Measurements from ENCODE around the gene HELT. TPM values are rescaled to one million over a fixed set of nuclear protein-coding genes. Genes with fewer than 3 reads are reported as not detected.
A peak's percentile ranks its signal among the peaks of the same experiment; 100 is the strongest.
"Not testable (repeated sequence)": the region's sequence is repeated elsewhere in the genome, so short reads cannot be mapped to it uniquely, and the experiment has no call there.

The HELT gene
- total RNA-seq, 1 donor from 2014 or later, result not detected

DNA sequence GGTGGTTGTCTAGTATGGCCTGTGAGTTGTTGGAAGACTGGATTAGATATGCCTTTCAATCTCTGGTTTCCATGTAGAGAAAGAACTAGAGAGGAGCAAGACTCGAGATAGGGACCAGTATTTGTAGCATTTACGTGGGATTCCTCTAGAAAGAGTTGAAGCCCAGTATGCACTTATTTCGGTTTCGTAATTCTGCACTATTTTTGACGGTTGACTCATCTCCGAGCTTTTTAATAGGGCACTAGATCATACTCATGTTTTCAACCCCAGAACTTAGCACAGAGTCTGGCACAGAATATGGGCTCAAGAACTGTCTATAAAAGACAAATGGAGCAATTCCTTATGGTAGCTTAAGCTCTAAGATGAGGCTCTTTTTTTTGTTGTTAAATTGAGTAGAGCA lies 15.7 kb downstream of the HELT start:
- H3K36me3 ChIP-seq (ENCODE audit: control insufficient read depth in 3 of 3, insufficient read depth in 3 of 3, low read length in 3 of 3), result no peaks in the 10 kb centered on the region

DNA sequence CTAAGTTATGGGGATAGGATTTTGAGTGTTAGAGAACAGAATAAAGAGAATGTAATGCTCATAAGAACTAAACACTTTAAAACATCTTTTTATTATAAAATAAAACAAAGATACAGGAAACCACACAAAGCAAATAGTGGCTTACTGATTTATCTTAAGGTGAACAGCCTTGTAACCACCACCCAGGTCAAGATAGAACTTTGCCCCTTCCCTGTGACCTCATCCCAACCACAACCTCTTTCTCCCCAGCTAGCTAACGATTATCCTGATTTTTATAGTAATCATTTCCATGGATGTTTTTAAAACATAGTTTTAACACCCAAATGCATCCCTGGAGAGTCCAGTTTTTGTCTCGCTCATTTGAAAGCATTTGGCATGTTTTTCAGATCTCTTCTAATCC lies 17.0 kb downstream of the HELT start:
- H3K9ac ChIP-seq (ENCODE audit: low read depth in 1 of 3, low read length in 3 of 3), result no peak overlapping the region
- no peak overlapping the region for H3K27ac ChIP-seq (ENCODE audit: low read depth, low read length)
- H3K4me1 ChIP-seq (ENCODE audit: control insufficient read depth in 3 of 3, insufficient read depth in 3 of 3, low read length in 3 of 3), result peaks cover 0 to 2% (median 0%) of the 10 kb centered on the region in 3 donors
- no peak overlapping the region for H3K4me3 ChIP-seq (ENCODE audit: low read length in 3 of 3)
- H3K36me3 ChIP-seq (ENCODE audit: control insufficient read depth in 3 of 3, insufficient read depth in 3 of 3, low read length in 3 of 3), result no peaks in the 10 kb centered on the region
- H3K27me3 ChIP-seq (ENCODE audit: control insufficient read depth in 3 of 3, insufficient read depth in 3 of 3, low read length in 3 of 3), result peaks cover 7 to 14% (median 14%) of the 10 kb centered on the region in 3 donors
- H3K9me3 ChIP-seq (ENCODE audit: control insufficient read depth in 3 of 3, low read length in 3 of 3), result peaks cover 0 to 2% (median 0%) of the 10 kb centered on the region in 3 donors

More for the DNA sequence above, 15.7 kb downstream of the HELT start:
- H3K27ac ChIP-seq (ENCODE audit: low read depth, low read length), result no peak overlapping the region
- H3K4me3 ChIP-seq (ENCODE audit: low read length in 3 of 3), result no peak overlapping the region
- peaks cover 0 to 2% (median 0%) of the 10 kb centered on the region in 3 donors for H3K9me3 ChIP-seq (ENCODE audit: control insufficient read depth in 3 of 3, low read length in 3 of 3)
- H3K4me1 ChIP-seq (ENCODE audit: control insufficient read depth in 3 of 3, insufficient read depth in 3 of 3, low read length in 3 of 3), result no peaks in the 10 kb centered on the region
- H3K9ac ChIP-seq (ENCODE audit: low read depth in 1 of 3, low read length in 3 of 3), result no peak overlapping the region
- peaks cover 11 to 16% (median 14%) of the 10 kb centered on the region in 3 donors for H3K27me3 ChIP-seq (ENCODE audit: control insufficient read depth in 3 of 3, insufficient read depth in 3 of 3, low read length in 3 of 3)

DNA sequence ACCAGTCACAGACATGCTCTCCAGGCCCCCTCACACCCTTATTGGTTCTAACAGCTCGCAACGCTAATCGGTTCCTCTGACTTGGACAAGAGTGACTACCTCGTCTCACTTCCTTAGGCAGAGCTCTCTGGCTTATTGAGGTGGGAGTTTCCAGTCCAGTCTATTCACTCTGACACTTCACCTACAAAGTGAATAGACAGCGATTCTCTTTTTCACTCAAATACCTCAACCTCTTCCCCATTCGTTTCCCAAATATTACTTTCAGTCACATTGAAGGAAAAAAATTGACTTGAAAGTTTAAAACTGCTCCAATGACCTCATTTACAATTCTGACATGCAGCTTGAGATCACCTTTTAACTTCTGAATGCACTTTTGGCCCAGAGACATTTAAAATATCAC lies 17.7 kb downstream of the HELT start:
- Histone ChIP-seq H3K27ac (ENCODE audit: low read depth, low read length) (no peak overlapping the region), H3K36me3 (ENCODE audit: control insufficient read depth in 3 of 3, insufficient read depth in 3 of 3, low read length in 3 of 3) (no peaks in the 10 kb centered on the region), H3K9me3 (ENCODE audit: control insufficient read depth in 3 of 3, low read length in 3 of 3) (peaks cover 0 to 2% (median 0%) of the 10 kb centered on the region in 3 donors), H3K4me3 (ENCODE audit: low read length in 3 of 3) (no peak overlapping the region), H3K27me3 (ENCODE audit: control insufficient read depth in 3 of 3, insufficient read depth in 3 of 3, low read length in 3 of 3) (peaks cover 7 to 14% (median 11%) of the 10 kb centered on the region in 3 donors), H3K4me1 (ENCODE audit: control insufficient read depth in 3 of 3, insufficient read depth in 3 of 3, low read length in 3 of 3) (peaks cover 0 to 2% (median 0%) of the 10 kb centered on the region in 3 donors), H3K9ac (ENCODE audit: low read depth in 1 of 3, low read length in 3 of 3) (no peak overlapping the region)

- H3K36me3 ChIP-seq (ENCODE audit: control insufficient read depth in 3 of 3, insufficient read depth in 3 of 3, low read length in 3 of 3), result no peaks in the 10 kb centered on the region
- peaks cover 0 to 2% (median 0%) of the 10 kb centered on the region in 3 donors for H3K4me1 ChIP-seq (ENCODE audit: control insufficient read depth in 3 of 3, insufficient read depth in 3 of 3, low read length in 3 of 3)
- peaks cover 7 to 9% (median 8%) of the 10 kb centered on the region in 3 donors for H3K27me3 ChIP-seq (ENCODE audit: control insufficient read depth in 3 of 3, insufficient read depth in 3 of 3, low read length in 3 of 3)
- peaks cover 0 to 2% (median 0%) of the 10 kb centered on the region in 3 donors for H3K9me3 ChIP-seq (ENCODE audit: control insufficient read depth in 3 of 3, low read length in 3 of 3)
- no peak overlapping the region for H3K4me3 ChIP-seq (ENCODE audit: low read length in 3 of 3)
- no peak overlapping the region for H3K27ac ChIP-seq (ENCODE audit: low read depth, low read length)
- no peak overlapping the region for H3K9ac ChIP-seq (ENCODE audit: low read depth in 1 of 3, low read length in 3 of 3)
These were observed 18.6 kb downstream of the HELT start for GRCh38 chr4:185036842-185037241.

DNA sequence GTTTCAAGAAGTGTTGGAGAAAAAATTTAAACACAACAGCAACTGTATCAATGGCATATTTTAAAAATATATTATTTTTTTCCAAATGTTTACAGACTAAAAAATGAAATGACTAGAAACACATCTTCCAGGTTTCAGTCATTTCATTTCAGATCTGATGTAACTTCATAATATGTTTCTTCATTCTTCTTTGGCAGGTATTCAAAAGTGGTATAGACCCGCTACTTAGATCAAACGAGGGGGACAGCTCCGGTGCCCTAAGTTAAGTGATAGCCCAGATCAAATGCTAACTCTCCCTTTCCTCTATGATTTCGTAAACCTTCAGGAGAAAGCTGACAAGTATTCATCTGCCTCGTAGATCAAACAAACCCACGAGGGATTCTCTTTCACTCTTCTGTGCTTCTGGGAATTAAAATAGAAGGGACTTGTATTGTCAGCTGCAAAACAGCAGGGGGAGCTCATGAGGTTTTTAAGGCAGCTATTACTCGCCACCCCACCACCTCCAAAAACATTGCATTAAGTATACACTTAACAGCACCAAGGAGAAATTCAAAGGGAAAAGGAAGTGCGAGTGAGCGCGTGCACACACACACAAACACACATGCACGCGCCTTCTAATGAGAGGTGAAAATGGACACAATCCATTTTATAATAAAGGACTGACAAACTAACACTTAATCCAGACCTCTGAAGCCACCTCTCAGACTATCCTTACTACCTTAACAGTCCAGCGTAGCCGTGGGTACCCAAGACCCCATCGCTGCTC lies 21.4 kb downstream of the HELT start:
- Histone ChIP-seq H3K4me1 (ENCODE audit: control insufficient read depth in 3 of 3, insufficient read depth in 3 of 3, low read length in 3 of 3) (peaks cover 0 to 2% (median 0%) of the 10 kb centered on the region in 3 donors), H3K9me3 (ENCODE audit: control insufficient read depth in 3 of 3, low read length in 3 of 3) (peaks cover 0 to 2% (median 0%) of the 10 kb centered on the region in 3 donors), H3K36me3 (ENCODE audit: control insufficient read depth in 3 of 3, insufficient read depth in 3 of 3, low read length in 3 of 3) (no peaks in the 10 kb centered on the region), H3K4me3 (ENCODE audit: low read length in 3 of 3) (peak overlapping the region in 1 of 3 donors; percentile 42), H3K27ac (ENCODE audit: low read depth, low read length) (no peak overlapping the region), H3K27me3 (ENCODE audit: control insufficient read depth in 3 of 3, insufficient read depth in 3 of 3, low read length in 3 of 3) (no peaks in the 10 kb centered on the region), H3K9ac (ENCODE audit: low read depth in 1 of 3, low read length in 3 of 3) (peak overlapping the region in 2 of 3 donors; percentile 40 to 45)

DNA sequence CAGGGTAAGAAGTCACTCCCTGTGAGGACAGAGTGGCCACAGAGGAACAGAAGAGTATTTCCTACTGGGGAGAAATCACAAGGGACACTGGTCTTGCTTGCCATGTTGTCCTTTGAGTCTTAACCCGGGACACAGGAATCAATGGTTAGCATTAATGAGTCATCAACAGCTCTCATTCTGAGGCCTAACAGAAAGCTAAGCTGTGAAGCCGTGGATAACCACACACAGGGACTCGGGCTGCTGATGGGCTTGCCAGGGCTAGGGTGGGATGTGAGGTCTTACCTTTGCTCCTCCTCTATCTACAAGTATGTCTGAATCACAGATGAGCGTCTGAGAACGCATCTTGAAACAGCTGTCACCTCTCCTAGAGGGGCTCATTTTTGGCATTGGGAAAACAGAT lies 22.2 kb downstream of the HELT start:
- H3K27me3 ChIP-seq (ENCODE audit: control insufficient read depth in 3 of 3, insufficient read depth in 3 of 3, low read length in 3 of 3), result no peaks in the 10 kb centered on the region
- H3K36me3 ChIP-seq (ENCODE audit: control insufficient read depth in 3 of 3, insufficient read depth in 3 of 3, low read length in 3 of 3), result no peaks in the 10 kb centered on the region
- no peak overlapping the region for H3K4me3 ChIP-seq (ENCODE audit: low read length in 3 of 3)
- no peak overlapping the region for H3K27ac ChIP-seq (ENCODE audit: low read depth, low read length)
- H3K4me1 ChIP-seq (ENCODE audit: control insufficient read depth in 3 of 3, insufficient read depth in 3 of 3, low read length in 3 of 3), result peaks cover 0 to 2% (median 0%) of the 10 kb centered on the region in 3 donors
- peak overlapping the region in 1 of 3 donors; percentile 45 for H3K9ac ChIP-seq (ENCODE audit: low read depth in 1 of 3, low read length in 3 of 3)
- peaks cover 0 to 2% (median 0%) of the 10 kb centered on the region in 3 donors for H3K9me3 ChIP-seq (ENCODE audit: control insufficient read depth in 3 of 3, low read length in 3 of 3)

GRCh38 chr4:185050286-185050685 lies 32.0 kb downstream of the HELT start:
- H3K36me3 ChIP-seq (ENCODE audit: control insufficient read depth in 3 of 3, insufficient read depth in 3 of 3, low read length in 3 of 3); H3K4me3 ChIP-seq (ENCODE audit: low read length in 3 of 3); H3K4me1 ChIP-seq (ENCODE audit: control insufficient read depth in 3 of 3, insufficient read depth in 3 of 3, low read length in 3 of 3); H3K27me3 ChIP-seq (ENCODE audit: control insufficient read depth in 3 of 3, insufficient read depth in 3 of 3, low read length in 3 of 3); H3K9ac ChIP-seq (ENCODE audit: low read depth in 1 of 3, low read length in 3 of 3); H3K9me3 ChIP-seq (ENCODE audit: control insufficient read depth in 3 of 3, low read length in 3 of 3); H3K27ac ChIP-seq (ENCODE audit: low read depth, low read length): not testable (repeated sequence)

DNA sequence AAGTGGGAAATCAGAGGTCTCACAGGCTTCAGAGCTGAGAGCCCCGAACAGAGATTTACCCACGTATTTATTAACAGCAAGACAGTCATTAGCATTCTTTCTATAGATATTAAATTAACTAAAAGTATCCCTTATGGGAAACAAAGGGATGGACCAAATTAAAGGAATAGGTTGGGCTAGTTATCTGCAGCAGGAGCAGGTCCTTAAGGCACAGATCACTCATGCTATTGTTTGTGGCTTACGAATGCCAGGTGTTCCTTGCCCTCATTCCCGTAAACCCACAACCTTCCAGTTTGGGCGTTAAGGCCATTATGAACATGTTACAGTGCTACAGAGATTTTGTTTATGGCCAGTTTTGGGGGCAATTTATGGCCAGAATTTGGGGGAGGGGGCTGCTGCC lies 33.0 kb downstream of the HELT start:
- not testable (repeated sequence) for H3K4me1 ChIP-seq (ENCODE audit: control insufficient read depth in 3 of 3, insufficient read depth in 3 of 3, low read length in 3 of 3); H3K36me3 ChIP-seq (ENCODE audit: control insufficient read depth in 3 of 3, insufficient read depth in 3 of 3, low read length in 3 of 3); H3K4me3 ChIP-seq (ENCODE audit: low read length in 3 of 3); H3K27me3 ChIP-seq (ENCODE audit: control insufficient read depth in 3 of 3, insufficient read depth in 3 of 3, low read length in 3 of 3); H3K9ac ChIP-seq (ENCODE audit: low read depth in 1 of 3, low read length in 3 of 3); H3K9me3 ChIP-seq (ENCODE audit: control insufficient read depth in 3 of 3, low read length in 3 of 3); H3K27ac ChIP-seq (ENCODE audit: low read depth, low read length)

DNA sequence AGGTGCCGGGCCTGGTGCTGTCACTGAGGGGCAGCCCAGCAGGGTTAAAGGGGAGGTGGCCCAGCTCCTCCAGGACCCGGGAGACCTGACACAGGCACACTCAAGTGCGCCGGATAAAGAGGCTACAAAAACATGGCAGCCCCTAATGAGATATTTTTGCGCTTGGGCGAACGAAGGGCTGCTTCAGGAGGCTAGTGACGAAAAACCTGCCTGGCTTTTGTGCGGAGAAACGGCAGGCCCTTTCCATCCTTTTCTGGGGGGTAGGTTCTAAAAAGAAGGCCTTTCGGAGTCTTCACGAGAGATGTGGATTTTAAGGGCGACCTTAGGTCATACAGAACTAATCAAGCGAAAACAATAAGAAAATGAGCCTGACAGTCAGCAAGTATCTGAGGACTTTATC lies 35.5 kb downstream of the HELT start:
- H3K27ac ChIP-seq (ENCODE audit: low read depth, low read length), result no peak overlapping the region
- no peak overlapping the region for H3K4me3 ChIP-seq (ENCODE audit: low read length in 3 of 3)
- H3K4me1 ChIP-seq (ENCODE audit: control insufficient read depth in 3 of 3, insufficient read depth in 3 of 3, low read length in 3 of 3), result no peaks in the 10 kb centered on the region
- H3K9ac ChIP-seq (ENCODE audit: low read depth in 1 of 3, low read length in 3 of 3), result no peak overlapping the region
- H3K36me3 ChIP-seq (ENCODE audit: control insufficient read depth in 3 of 3, insufficient read depth in 3 of 3, low read length in 3 of 3), result no peaks in the 10 kb centered on the region
- H3K9me3 ChIP-seq (ENCODE audit: control insufficient read depth in 3 of 3, low read length in 3 of 3), result no peaks in the 10 kb centered on the region
- H3K27me3 ChIP-seq (ENCODE audit: control insufficient read depth in 3 of 3, insufficient read depth in 3 of 3, low read length in 3 of 3), result peaks cover 0 to 4% (median 0%) of the 10 kb centered on the region in 3 donors

GRCh38 chr4:185054272-185054671 lies 36.0 kb downstream of the HELT start:
- Histone ChIP-seq H3K27ac (ENCODE audit: low read depth, low read length) (no peak overlapping the region), H3K27me3 (ENCODE audit: control insufficient read depth in 3 of 3, insufficient read depth in 3 of 3, low read length in 3 of 3) (peaks cover 0 to 4% (median 0%) of the 10 kb centered on the region in 3 donors), H3K4me1 (ENCODE audit: control insufficient read depth in 3 of 3, insufficient read depth in 3 of 3, low read length in 3 of 3) (no peaks in the 10 kb centered on the region), H3K9ac (ENCODE audit: low read depth in 1 of 3, low read length in 3 of 3) (no peak overlapping the region), H3K4me3 (ENCODE audit: low read length in 3 of 3) (no peak overlapping the region), H3K9me3 (ENCODE audit: control insufficient read depth in 3 of 3, low read length in 3 of 3) (no peaks in the 10 kb centered on the region), H3K36me3 (ENCODE audit: control insufficient read depth in 3 of 3, insufficient read depth in 3 of 3, low read length in 3 of 3) (no peaks in the 10 kb centered on the region)

All from skeletal muscle tissue (tissue), 4 donors.